Nephron progenitor cell (in vitro differentiated cells): ENCODE results near the gene PPARA.
"Not testable (repeated sequence)": the region's sequence is repeated elsewhere in the genome, so short reads cannot be mapped to it uniquely, and the experiment has no call there.

ENCODE experiments used
- DNase-seq: peaks from one replicate; pipeline ENCODE4 v3.0.0; 2021
- H3K27ac Mint-ChIP-seq: 2 replicates; pipeline ENCODE4 v1.8.0; 2021; ENCODE audit warnings: mild to moderate bottlenecking, moderate library complexity, mixed read lengths
- H3K27me3 Mint-ChIP-seq: 2 replicates; pipeline ENCODE4 v1.8.0; 2021; ENCODE audit warnings: mild to moderate bottlenecking, low read depth, mixed read lengths; ENCODE audit not compliant: poor library complexity
- H3K36me3 Mint-ChIP-seq: 2 replicates; pipeline ENCODE4 v1.8.0; 2021; ENCODE audit warnings: low read depth, mixed read lengths
- H3K4me1 Mint-ChIP-seq: 2 replicates; pipeline ENCODE4 v1.8.0; 2021; ENCODE audit warnings: mixed read lengths
- H3K4me3 Mint-ChIP-seq: 2 replicates; pipeline ENCODE4 v1.8.0; 2021; ENCODE audit warnings: mild to moderate bottlenecking, moderate library complexity, mixed read lengths
- H3K9me3 Mint-ChIP-seq: 2 replicates; pipeline ENCODE4 v1.8.0; 2021; ENCODE audit warnings: mild to moderate bottlenecking, moderate library complexity, mixed read lengths
- CTCF ChIP-seq: fragments of 200-600 bp; sonication (generic); IDR thresholded peaks from 2 replicates; pipeline ENCODE4 v1.5.0; 2021; ENCODE audit warnings: antibody characterized with exemption

Gene PPARA

GRCh38 chr22:46193898-46194310, 43.6 kb downstream of the PPARA start:
- DNase-seq, result no peak
- Mint-ChIP-seq H3K9me3 (no peaks in the 10 kb centered on the region), H3K4me1 (no peaks in the 10 kb centered on the region), H3K27me3 (peaks cover 8% of the 10 kb centered on the region), H3K36me3 (peaks cover 2% of the 10 kb centered on the region), H3K27ac (no peak overlapping the region), H3K4me3 (no peak overlapping the region)
- no peak for TF ChIP-seq CTCF

GRCh38 chr22:46195487-46196165, 45.3 kb downstream of the PPARA start:
- no peak for TF ChIP-seq CTCF
- Mint-ChIP-seq H3K27ac (no peak overlapping the region), H3K4me1 (no peaks in the 10 kb centered on the region), H3K4me3 (no peak overlapping the region), H3K9me3 (no peaks in the 10 kb centered on the region), H3K27me3 (peaks cover 7% of the 10 kb centered on the region), H3K36me3 (peaks cover 4% of the 10 kb centered on the region)
- no peak for DNase-seq

GRCh38 chr22:46196278-46196677, 46.0 kb downstream of the PPARA start:
- H3K27me3 Mint-ChIP-seq, result peaks cover 9% of the 10 kb centered on the region
- peaks cover 4% of the 10 kb centered on the region for H3K36me3 Mint-ChIP-seq
- no peak overlapping the region for H3K4me3 Mint-ChIP-seq
- no peak for TF ChIP-seq CTCF
- no peak for DNase-seq
- H3K27ac Mint-ChIP-seq, result no peak overlapping the region
- H3K4me1 Mint-ChIP-seq, result peaks cover 3% of the 10 kb centered on the region
- H3K9me3 Mint-ChIP-seq, result no peaks in the 10 kb centered on the region

- Mint-ChIP-seq H3K4me3 (no peak overlapping the region), H3K4me1 (peaks cover 10% of the 10 kb centered on the region), H3K27me3 (peaks cover 11% of the 10 kb centered on the region), H3K36me3 (peaks cover 6% of the 10 kb centered on the region), H3K27ac (no peak overlapping the region), H3K9me3 (no peaks in the 10 kb centered on the region)
- TF ChIP-seq CTCF, result no peak
- no peak for DNase-seq
These were observed 47.9 kb downstream of the PPARA start for GRCh38 chr22:46198274-46198673.

GRCh38 chr22:46198806-46199205, 48.5 kb downstream of the PPARA start:
- H3K27me3 Mint-ChIP-seq, result peaks cover 14% of the 10 kb centered on the region
- H3K27ac Mint-ChIP-seq, result not testable (repeated sequence)

GRCh38 chr22:46201059-46201757, 50.9 kb downstream of the PPARA start:
- no peak for DNase-seq
- H3K27me3 Mint-ChIP-seq, result peaks cover 20% of the 10 kb centered on the region
- H3K4me1 Mint-ChIP-seq, result peaks cover 10% of the 10 kb centered on the region
- no peak overlapping the region for H3K4me3 Mint-ChIP-seq
- H3K27ac Mint-ChIP-seq, result no peak overlapping the region
- H3K36me3 Mint-ChIP-seq, result peaks cover 15% of the 10 kb centered on the region
- H3K9me3 Mint-ChIP-seq, result peaks cover 18% of the 10 kb centered on the region
- no peak for TF ChIP-seq CTCF

More at GRCh38 chr22:46198806-46199205, 48.5 kb downstream of the PPARA start:
- H3K9me3 Mint-ChIP-seq, H3K4me1 Mint-ChIP-seq, H3K4me3 Mint-ChIP-seq, DNase-seq, H3K36me3 Mint-ChIP-seq: not testable (repeated sequence)
